ENCODE measurements around the gene ZSCAN26.

DNA sequence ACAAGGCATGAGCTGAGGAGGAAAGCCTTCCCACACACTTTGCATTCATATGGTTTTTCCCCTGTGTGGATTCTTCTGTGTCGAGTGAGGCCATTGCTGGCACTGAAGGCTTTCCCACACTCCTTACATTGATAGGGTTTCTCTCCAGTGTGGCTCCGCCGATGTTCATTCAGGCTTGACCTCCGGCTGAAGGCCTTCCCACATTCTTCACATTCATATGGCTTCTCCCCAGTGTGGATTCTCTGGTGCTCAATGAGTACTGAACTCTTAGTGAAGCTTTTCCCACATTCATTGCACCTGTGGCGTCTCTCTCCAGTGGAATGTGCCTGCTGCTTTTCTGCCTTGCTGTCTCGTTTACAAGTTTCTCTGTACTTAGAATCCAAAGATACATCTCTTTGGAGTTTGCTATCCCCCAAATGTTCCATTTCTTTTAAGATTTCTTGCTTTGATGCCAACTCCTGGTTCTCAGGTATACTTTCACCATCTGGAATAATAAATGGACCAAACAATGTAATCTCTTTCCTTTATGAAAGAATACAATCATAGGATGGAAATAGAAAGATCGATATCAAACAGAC, 59.5 kb downstream of the ZSCAN26 start:
- TF ChIP-seq, protein P1, sequence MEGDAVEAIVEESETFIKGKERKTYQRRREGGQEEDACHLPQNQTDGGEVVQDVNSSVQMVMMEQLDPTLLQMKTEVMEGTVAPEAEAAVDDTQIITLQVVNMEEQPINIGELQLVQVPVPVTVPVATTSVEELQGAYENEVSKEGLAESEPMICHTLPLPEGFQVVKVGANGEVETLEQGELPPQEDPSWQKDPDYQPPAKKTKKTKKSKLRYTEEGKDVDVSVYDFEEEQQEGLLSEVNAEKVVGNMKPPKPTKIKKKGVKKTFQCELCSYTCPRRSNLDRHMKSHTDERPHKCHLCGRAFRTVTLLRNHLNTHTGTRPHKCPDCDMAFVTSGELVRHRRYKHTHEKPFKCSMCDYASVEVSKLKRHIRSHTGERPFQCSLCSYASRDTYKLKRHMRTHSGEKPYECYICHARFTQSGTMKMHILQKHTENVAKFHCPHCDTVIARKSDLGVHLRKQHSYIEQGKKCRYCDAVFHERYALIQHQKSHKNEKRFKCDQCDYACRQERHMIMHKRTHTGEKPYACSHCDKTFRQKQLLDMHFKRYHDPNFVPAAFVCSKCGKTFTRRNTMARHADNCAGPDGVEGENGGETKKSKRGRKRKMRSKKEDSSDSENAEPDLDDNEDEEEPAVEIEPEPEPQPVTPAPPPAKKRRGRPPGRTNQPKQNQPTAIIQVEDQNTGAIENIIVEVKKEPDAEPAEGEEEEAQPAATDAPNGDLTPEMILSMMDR (IDR thresholded peaks at IDR 0.05): no peak
- TF ChIP-seq EP300 (IDR thresholded peaks at IDR 0.05): no peak
